HepG2 (cell line): Measurements from ENCODE around the gene CGREF1. TPM values are rescaled to one million over a fixed set of nuclear protein-coding genes. Genes with fewer than 3 reads are reported as not detected.

Experiments
- ARID2 ChIP-seq: sonication (generic); formaldehyde crosslinking; IDR thresholded peaks from 2 replicates; pipeline ENCODE4 v1.8.1; 2022; ENCODE audit warnings: mild to moderate bottlenecking, missing genetic modification reagents, borderline replicate concordance
- ATM ChIP-seq: fragments of 450-650 bp; IDR thresholded peaks from 2 replicates; pipeline ENCODE4 v1.7.1; 2017; ENCODE audit warnings: mild to moderate bottlenecking, borderline replicate concordance
- HMG20A ChIP-seq: IDR thresholded peaks from 2 replicates; pipeline ENCODE4 v1.6.1; 2016; ENCODE audit warnings: borderline replicate concordance
- HOXA5 ChIP-seq: sonication (generic); formaldehyde crosslinking; IDR thresholded peaks from 2 replicates; pipeline ENCODE4 v1.4.0; 2020; ENCODE audit warnings: missing genetic modification reagents
- REPIN1 ChIP-seq: sonication (generic); formaldehyde crosslinking; IDR thresholded peaks from 2 replicates; pipeline ENCODE4 v1.8.0; 2022; ENCODE audit warnings: missing genetic modification reagents, low read depth, mild to moderate bottlenecking, borderline replicate concordance
- SMARCE1 ChIP-seq: fragments of 450-650 bp; IDR thresholded peaks from 2 replicates; pipeline ENCODE4 v1.6.1; 2017; ENCODE audit warnings: borderline replicate concordance
- ZNF264 ChIP-seq: sonication (generic); formaldehyde crosslinking; IDR thresholded peaks from 2 replicates; pipeline ENCODE4 v1.4.0; 2020; ENCODE audit warnings: missing genetic modification reagents
- ZNF317 ChIP-seq: sonication (generic); formaldehyde crosslinking; IDR thresholded peaks from 2 replicates; pipeline ENCODE4 v1.5.0; 2020; ENCODE audit warnings: mild to moderate bottlenecking, missing genetic modification reagents
- ZNF709 ChIP-seq: sonication (generic); formaldehyde crosslinking; IDR thresholded peaks from 2 replicates; pipeline ENCODE4 v1.5.0; 2020; ENCODE audit warnings: mild to moderate bottlenecking, missing genetic modification reagents
- ZNF737 ChIP-seq: sonication (generic); formaldehyde crosslinking; IDR thresholded peaks from 2 replicates; pipeline ENCODE4 v1.5.0; 2020; ENCODE audit warnings: missing genetic modification reagents, mild to moderate bottlenecking, borderline replicate concordance
- ZNF775 ChIP-seq: sonication (generic); formaldehyde crosslinking; IDR thresholded peaks from 2 replicates; pipeline ENCODE4 v1.4.0; 2020; ENCODE audit warnings: missing genetic modification reagents, mild to moderate bottlenecking, moderate library complexity, borderline replicate concordance
- polyA plus RNA-seq, 8 experiments: library from polyadenylated mRNA; depleted of rRNA in 3 of 8; stranded (reverse) in 7 of 8; unstranded in 1 of 8; fragments of >200 nt; fragmentation: Illumina TruSeq in 4 of 8; extraction: Trizol in 4 of 8; gene quantifications; 2 replicates each; pipeline versions ENCODE4 v1.2.1 to v1.2.3, GENCODE V29; 2011 to 2016; ENCODE audit warnings: low read depth in 4 of 8, missing spikeins in 1 of 8, mixed read lengths in 1 of 8; ENCODE audit not compliant: insufficient read depth in 1 of 8
- total RNA-seq, 5 experiments: library from RNA; depleted of rRNA; stranded (reverse); fragments of >200 nt; fragmentation: Illumina TruSeq; extraction: Trizol; gene quantifications; 2 replicates each; pipeline ENCODE4 v1.2.3, GENCODE V29; 2016; ENCODE audit warnings: low read depth in 1 of 5
- TF ChIP-seq, protein P1 (sequence below), 2 experiments: fragments of 450-650 bp in 1 of 2; sonication (generic) in 1 of 2; formaldehyde crosslinking in 1 of 2; IDR thresholded peaks; 2 replicates each; pipeline versions ENCODE4 v1.6.1 to v1.8.0; 2016 to 2022; ENCODE audit warnings: antibody characterized with exemption in 1 of 2, mild to moderate bottlenecking in 1 of 2, missing genetic modification reagents in 1 of 2
- TF ChIP-seq, protein P2 (sequence below): sonication (generic); formaldehyde crosslinking; IDR thresholded peaks from 2 replicates; pipeline ENCODE4 v1.5.0; 2020; ENCODE audit warnings: missing genetic modification reagents, mild to moderate bottlenecking, borderline replicate concordance
- TF ChIP-seq, protein P3 (sequence below): sonication (generic); formaldehyde crosslinking; IDR thresholded peaks from 2 replicates; pipeline ENCODE4 v1.4.0; 2020; ENCODE audit warnings: mild to moderate bottlenecking, missing genetic modification reagents
- TF ChIP-seq, protein P4 (sequence below): sonication (generic); formaldehyde crosslinking; IDR thresholded peaks from 2 replicates; pipeline ENCODE4 v1.5.0; 2020; ENCODE audit warnings: missing genetic modification reagents

CGREF1 gene
- total and polyA plus RNA-seq, 2 of the 13 experiments (the other 11 are each of a cell fraction or from before 2014, with no cell fraction given), result 13.9 to 23.4 TPM

DNA sequence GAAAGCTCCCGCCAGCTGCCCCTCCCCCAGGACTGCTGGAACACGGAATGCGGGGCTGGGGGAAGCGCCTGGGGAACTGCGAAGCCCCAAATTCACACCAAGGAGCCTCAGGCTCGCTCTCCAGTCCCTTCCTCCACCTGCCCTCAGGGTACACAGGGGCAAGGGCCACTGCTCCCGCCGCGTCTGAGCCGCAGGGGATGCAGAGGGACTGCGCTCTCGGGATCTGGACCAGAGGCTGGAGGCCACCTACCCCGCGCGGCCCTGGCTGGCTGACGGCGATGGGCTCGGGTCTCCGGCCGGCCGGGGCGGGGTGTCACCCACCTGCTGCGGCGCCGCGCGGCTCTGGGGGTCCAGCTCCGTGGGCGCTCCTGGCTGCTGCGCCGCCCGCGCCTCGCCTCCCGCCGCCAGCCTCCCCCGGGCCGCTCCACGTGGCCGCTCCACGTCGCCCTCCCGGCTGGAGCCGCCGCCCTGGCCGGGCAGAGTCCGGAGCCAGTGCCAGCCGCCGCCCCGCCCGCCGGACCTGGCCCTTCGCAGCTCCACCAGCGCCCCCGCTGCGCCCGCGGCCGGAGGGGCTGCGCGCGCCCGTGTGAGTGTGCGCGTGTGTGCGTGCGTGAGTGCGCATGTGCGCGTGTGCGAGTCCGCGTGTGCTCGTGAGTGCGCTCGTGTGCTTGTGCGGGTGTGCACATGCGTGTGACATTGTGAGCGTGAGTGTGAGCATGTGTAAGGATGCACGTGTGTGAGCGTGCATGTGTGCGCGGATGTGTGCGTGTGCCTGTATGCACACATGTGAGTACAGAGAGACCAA lies at the start of gene CGREF1 (continued):
- TF ChIP-seq, protein P1, sequence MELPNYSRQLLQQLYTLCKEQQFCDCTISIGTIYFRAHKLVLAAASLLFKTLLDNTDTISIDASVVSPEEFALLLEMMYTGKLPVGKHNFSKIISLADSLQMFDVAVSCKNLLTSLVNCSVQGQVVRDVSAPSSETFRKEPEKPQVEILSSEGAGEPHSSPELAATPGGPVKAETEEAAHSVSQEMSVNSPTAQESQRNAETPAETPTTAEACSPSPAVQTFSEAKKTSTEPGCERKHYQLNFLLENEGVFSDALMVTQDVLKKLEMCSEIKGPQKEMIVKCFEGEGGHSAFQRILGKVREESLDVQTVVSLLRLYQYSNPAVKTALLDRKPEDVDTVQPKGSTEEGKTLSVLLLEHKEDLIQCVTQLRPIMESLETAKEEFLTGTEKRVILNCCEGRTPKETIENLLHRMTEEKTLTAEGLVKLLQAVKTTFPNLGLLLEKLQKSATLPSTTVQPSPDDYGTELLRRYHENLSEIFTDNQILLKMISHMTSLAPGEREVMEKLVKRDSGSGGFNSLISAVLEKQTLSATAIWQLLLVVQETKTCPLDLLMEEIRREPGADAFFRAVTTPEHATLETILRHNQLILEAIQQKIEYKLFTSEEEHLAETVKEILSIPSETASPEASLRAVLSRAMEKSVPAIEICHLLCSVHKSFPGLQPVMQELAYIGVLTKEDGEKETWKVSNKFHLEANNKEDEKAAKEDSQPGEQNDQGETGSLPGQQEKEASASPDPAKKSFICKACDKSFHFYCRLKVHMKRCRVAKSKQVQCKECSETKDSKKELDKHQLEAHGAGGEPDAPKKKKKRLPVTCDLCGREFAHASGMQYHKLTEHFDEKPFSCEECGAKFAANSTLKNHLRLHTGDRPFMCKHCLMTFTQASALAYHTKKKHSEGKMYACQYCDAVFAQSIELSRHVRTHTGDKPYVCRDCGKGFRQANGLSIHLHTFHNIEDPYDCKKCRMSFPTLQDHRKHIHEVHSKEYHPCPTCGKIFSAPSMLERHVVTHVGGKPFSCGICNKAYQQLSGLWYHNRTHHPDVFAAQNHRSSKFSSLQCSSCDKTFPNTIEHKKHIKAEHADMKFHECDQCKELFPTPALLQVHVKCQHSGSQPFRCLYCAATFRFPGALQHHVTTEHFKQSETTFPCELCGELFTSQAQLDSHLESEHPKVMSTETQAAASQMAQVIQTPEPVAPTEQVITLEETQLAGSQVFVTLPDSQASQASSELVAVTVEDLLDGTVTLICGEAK (IDR thresholded peaks at IDR 0.05), result no peak
- TF ChIP-seq, protein P1 (CRISPR knock-in tag; IDR thresholded peaks at IDR 0.05), result no peak
- TF ChIP-seq ZNF317 (CRISPR knock-in tag), result no peak
- no peak for TF ChIP-seq ARID2 (CRISPR knock-in tag)
- TF ChIP-seq HOXA5 (CRISPR knock-in tag), result no peak
- TF ChIP-seq HMG20A (CRISPR knock-in tag), result no peak
- TF ChIP-seq, protein P2, sequence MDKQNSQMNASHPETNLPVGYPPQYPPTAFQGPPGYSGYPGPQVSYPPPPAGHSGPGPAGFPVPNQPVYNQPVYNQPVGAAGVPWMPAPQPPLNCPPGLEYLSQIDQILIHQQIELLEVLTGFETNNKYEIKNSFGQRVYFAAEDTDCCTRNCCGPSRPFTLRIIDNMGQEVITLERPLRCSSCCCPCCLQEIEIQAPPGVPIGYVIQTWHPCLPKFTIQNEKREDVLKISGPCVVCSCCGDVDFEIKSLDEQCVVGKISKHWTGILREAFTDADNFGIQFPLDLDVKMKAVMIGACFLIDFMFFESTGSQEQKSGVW (CRISPR knock-in tag), result no peak
- no peak for TF ChIP-seq ZNF709 (CRISPR knock-in tag)
- no peak for TF ChIP-seq REPIN1 (CRISPR knock-in tag)
- TF ChIP-seq ATM, result no peak
- TF ChIP-seq ZNF737 (CRISPR knock-in tag), result no peak
- no peak for TF ChIP-seq ZNF264 (CRISPR knock-in tag)
- TF ChIP-seq ZNF775 (CRISPR knock-in tag), result no peak
- TF ChIP-seq, protein P3, sequence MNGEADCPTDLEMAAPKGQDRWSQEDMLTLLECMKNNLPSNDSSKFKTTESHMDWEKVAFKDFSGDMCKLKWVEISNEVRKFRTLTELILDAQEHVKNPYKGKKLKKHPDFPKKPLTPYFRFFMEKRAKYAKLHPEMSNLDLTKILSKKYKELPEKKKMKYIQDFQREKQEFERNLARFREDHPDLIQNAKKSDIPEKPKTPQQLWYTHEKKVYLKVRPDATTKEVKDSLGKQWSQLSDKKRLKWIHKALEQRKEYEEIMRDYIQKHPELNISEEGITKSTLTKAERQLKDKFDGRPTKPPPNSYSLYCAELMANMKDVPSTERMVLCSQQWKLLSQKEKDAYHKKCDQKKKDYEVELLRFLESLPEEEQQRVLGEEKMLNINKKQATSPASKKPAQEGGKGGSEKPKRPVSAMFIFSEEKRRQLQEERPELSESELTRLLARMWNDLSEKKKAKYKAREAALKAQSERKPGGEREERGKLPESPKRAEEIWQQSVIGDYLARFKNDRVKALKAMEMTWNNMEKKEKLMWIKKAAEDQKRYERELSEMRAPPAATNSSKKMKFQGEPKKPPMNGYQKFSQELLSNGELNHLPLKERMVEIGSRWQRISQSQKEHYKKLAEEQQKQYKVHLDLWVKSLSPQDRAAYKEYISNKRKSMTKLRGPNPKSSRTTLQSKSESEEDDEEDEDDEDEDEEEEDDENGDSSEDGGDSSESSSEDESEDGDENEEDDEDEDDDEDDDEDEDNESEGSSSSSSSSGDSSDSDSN (CRISPR knock-in tag), result peak; percentile 69
- no peak for TF ChIP-seq SMARCE1
- TF ChIP-seq, protein P4, sequence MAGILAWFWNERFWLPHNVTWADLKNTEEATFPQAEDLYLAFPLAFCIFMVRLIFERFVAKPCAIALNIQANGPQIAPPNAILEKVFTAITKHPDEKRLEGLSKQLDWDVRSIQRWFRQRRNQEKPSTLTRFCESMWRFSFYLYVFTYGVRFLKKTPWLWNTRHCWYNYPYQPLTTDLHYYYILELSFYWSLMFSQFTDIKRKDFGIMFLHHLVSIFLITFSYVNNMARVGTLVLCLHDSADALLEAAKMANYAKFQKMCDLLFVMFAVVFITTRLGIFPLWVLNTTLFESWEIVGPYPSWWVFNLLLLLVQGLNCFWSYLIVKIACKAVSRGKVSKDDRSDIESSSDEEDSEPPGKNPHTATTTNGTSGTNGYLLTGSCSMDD (CRISPR knock-in tag), result no peak
